ENCODE measurements around the gene VAMP5. TPM values are rescaled to one million over a fixed set of nuclear protein-coding genes. Genes with fewer than 3 reads are reported as not detected.

The VAMP5 gene
- total RNA-seq, 1 donor from 2014 or later, result 31.7 TPM

GRCh38 chr2:85579266-85579935 lies 4.8 kb upstream of the VAMP5 start:
- Mint-ChIP-seq H3K36me3 (ENCODE audit: low read depth) (peaks cover 20% of the 10 kb centered on the region), H3K9me3 (no peaks in the 10 kb centered on the region), H3K4me3 (peak overlapping the region; percentile 91), H3K4me1 (ENCODE audit: low read depth) (peaks cover 45% of the 10 kb centered on the region), H3K27ac (no peak overlapping the region), H3K27me3 (ENCODE audit: insufficient read depth) (no peaks in the 10 kb centered on the region)
- no peak for DNase-seq (ENCODE audit: low spot score)
- intact Hi-C loops (cut with micrococcal nuclease), result loop anchor here (2.0 kb wide), 1 partner anchor 15 kb away; the partner anchor contains the start of gene RNF181

GRCh38 chr2:85580206-85580605 lies 4.0 kb upstream of the VAMP5 start:
- peaks cover 52% of the 10 kb centered on the region for H3K4me1 Mint-ChIP-seq (ENCODE audit: low read depth)
- H3K9me3 Mint-ChIP-seq, result no peaks in the 10 kb centered on the region
- intact Hi-C loops (cut with micrococcal nuclease), result no loop called here
- H3K27me3 Mint-ChIP-seq (ENCODE audit: insufficient read depth), result no peaks in the 10 kb centered on the region
- peak overlapping the region; percentile 63 for H3K4me3 Mint-ChIP-seq
- H3K27ac Mint-ChIP-seq, result no peak overlapping the region
- H3K36me3 Mint-ChIP-seq (ENCODE audit: low read depth), result peaks cover 20% of the 10 kb centered on the region
- DNase-seq (ENCODE audit: low spot score), result no peak

DNA sequence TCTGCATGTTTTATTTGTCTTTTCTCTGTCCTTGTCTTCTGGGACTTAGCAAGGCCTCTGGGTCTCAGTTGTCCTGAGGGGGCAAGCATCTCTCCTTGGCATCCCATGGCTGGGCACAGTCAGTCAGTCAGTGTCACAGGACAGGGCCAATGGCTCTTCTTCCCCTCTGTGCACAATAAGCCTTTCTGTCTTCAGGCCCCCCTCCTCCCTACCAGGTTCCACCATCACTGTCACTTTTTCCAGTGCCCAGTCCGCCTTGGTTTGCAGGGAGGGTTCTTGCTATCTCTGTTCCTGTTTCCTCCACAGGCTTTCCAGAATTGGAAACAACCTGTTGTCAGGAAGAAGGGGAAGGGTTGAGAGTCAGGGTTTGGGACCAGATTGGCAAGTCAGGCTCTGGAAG lies 1.7 kb upstream of the VAMP5 start:
- Mint-ChIP-seq H3K4me1 (ENCODE audit: low read depth) (peaks cover 58% of the 10 kb centered on the region), H3K36me3 (ENCODE audit: low read depth) (peaks cover 22% of the 10 kb centered on the region), H3K27me3 (ENCODE audit: insufficient read depth) (no peaks in the 10 kb centered on the region), H3K4me3 (no peak overlapping the region), H3K9me3 (no peaks in the 10 kb centered on the region), H3K27ac (peak overlapping the region; percentile 31)
- intact Hi-C loops (cut with micrococcal nuclease), result no loop called here
- DNase-seq (ENCODE audit: low spot score), result no peak

DNA sequence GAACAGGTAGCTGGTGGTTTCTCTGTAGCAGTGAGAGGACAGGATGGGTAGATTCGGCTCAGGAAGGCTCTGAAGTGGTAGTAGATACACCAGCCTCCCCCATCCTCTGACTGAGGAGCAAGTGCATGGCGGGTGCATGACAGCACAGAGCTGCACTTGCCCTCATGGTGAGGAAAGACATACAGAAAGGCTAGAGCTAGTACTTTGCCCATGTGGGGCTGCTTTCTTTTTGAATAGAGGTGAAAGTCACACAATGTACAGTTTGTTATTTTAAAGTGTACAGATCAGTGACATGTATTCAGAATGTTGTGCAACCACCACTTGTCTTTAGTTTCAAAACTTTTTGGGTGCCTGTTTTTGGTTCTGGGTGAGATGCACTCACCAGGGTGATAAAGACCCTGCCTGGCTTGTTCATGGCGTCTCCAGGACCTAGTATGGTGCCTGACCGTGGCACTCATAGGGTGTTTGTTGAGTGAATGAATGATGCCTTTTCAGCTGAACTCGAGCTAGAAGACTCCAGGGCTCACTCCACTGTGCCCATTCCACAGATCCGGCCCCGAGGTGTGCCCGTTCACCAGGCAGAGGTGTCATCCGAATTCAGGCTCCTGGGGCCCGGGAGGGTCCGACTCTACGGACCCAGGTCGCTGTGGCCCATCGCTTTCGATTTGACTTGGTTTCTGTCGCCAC lies 421 bp upstream of the VAMP5 start:
- Mint-ChIP-seq H3K27ac (peak overlapping the region; percentile 90), H3K4me3 (peak overlapping the region; percentile 84), H3K36me3 (ENCODE audit: low read depth) (peaks cover 20% of the 10 kb centered on the region), H3K4me1 (ENCODE audit: low read depth) (peaks cover 55% of the 10 kb centered on the region), H3K9me3 (no peaks in the 10 kb centered on the region), H3K27me3 (ENCODE audit: insufficient read depth) (no peaks in the 10 kb centered on the region)
- intact Hi-C loops (cut with micrococcal nuclease), result loop anchor here (1.0 to 2.0 kb wide), 3 partner anchors 19 to 166 kb away; partner anchors contain the start of genes MAT2A, SH2D6 and TMEM150A
- no peak for DNase-seq (ENCODE audit: low spot score)

DNA sequence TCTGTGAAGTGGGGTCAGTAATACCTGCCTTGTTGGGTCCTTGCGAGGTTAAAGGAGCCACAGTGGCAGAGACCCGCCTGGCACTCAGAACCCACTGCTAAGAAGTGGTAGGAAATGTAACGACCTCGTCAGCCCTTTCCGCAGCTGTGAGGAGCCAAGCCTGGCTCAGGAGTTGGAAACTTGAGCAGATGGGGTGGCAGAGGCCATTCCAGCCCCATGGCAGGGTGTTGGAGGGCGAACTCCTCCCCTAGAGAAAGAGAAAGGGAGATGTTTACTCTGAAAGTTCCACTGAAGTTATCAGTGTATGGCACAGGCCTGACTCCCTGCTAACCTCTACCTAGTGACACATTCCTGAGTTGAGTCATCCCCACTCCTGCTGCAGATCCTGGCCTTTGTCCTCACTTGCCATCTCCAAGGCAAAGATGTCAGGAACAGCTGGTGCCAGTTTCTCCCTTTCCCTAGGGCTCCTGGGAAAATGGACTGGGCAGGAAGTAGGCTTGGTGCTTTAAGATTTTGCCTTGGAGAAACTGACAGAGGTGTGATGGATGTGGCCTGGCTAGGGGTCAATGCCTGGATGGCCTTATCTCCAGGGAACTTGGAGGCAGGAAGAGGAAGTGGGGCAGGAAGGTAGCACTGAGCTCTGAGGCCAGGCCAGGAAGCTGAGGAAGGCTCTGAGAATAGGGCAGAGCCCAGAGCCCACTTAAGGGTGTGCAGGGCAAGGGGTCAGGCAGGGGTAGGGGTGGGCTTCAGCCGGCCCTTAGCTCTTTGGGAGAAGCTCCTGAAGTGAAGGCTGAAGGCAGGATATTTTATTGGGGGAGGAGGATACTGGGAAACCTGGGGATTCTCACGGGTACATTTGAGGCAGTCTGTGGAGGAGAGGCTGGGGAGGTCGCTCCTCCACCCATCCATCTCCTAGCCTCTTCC lies 888 bp downstream of the VAMP5 start:
- H3K27ac Mint-ChIP-seq, result peak overlapping the region; percentile 94
- peaks cover 18% of the 10 kb centered on the region for H3K36me3 Mint-ChIP-seq (ENCODE audit: low read depth)
- intact Hi-C loops (cut with micrococcal nuclease), result loop anchor here (1.0 to 2.0 kb wide), 4 partner anchors 10 to 167 kb away; partner anchors contain the start of genes MAT2A, RNF181, SH2D6 and TMEM150A
- peak overlapping the region; percentile 88 for H3K4me3 Mint-ChIP-seq
- H3K9me3 Mint-ChIP-seq, result no peaks in the 10 kb centered on the region
- H3K4me1 Mint-ChIP-seq (ENCODE audit: low read depth), result peaks cover 43% of the 10 kb centered on the region
- no peak for DNase-seq (ENCODE audit: low spot score)
- H3K27me3 Mint-ChIP-seq (ENCODE audit: insufficient read depth), result no peaks in the 10 kb centered on the region

DNA sequence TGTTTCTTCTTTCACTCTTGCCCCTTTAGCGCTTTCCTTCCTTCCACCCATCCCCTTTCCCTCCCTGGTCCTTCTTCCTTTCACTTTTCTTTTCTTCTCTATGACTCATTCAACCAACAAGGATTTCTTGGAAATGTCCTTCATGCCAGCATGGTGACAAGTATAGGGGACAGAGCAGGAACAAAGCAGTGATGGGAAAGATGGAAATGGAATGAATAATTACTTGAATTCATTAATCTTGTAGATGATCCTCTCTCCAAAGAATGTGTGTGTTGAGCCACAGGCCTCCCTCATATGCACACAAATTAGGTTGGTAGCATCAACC lies 1.5 kb downstream of the VAMP5 start:
- no peaks in the 10 kb centered on the region for H3K9me3 Mint-ChIP-seq
- H3K4me1 Mint-ChIP-seq (ENCODE audit: low read depth), result peaks cover 40% of the 10 kb centered on the region
- intact Hi-C loops (cut with micrococcal nuclease), result loop anchor here (1.0 to 2.0 kb wide), 3 partner anchors 10 to 47 kb away; partner anchors contain the start of genes MAT2A, RNF181 and TMEM150A
- peak overlapping the region; percentile 94 for H3K27ac Mint-ChIP-seq
- no peak for DNase-seq (ENCODE audit: low spot score)
- no peaks in the 10 kb centered on the region for H3K27me3 Mint-ChIP-seq (ENCODE audit: insufficient read depth)
- peak overlapping the region; percentile 88 for H3K4me3 Mint-ChIP-seq
- H3K36me3 Mint-ChIP-seq (ENCODE audit: low read depth), result peaks cover 15% of the 10 kb centered on the region

- Mint-ChIP-seq H3K4me1 (ENCODE audit: low read depth) (peaks cover 39% of the 10 kb centered on the region), H3K4me3 (no peak overlapping the region), H3K9me3 (no peaks in the 10 kb centered on the region), H3K27me3 (ENCODE audit: insufficient read depth) (no peaks in the 10 kb centered on the region), H3K36me3 (ENCODE audit: low read depth) (peaks cover 4% of the 10 kb centered on the region), H3K27ac (no peak overlapping the region)
- DNase-seq (ENCODE audit: low spot score), result no peak
- intact Hi-C loops (cut with micrococcal nuclease), result no loop called here
Measured at GRCh38 chr2:85588236-85588635, 4.0 kb downstream of the VAMP5 start.

- Mint-ChIP-seq H3K4me3 (no peak overlapping the region), H3K9me3 (no peaks in the 10 kb centered on the region), H3K27ac (no peak overlapping the region), H3K27me3 (ENCODE audit: insufficient read depth) (no peaks in the 10 kb centered on the region), H3K36me3 (ENCODE audit: low read depth) (peaks cover 2% of the 10 kb centered on the region), H3K4me1 (ENCODE audit: low read depth) (peaks cover 35% of the 10 kb centered on the region)
- intact Hi-C loops (cut with micrococcal nuclease), result no loop called here
- DNase-seq (ENCODE audit: low spot score), result no peak
Measured at GRCh38 chr2:85588645-85589044, 4.4 kb downstream of the VAMP5 start.

- Mint-ChIP-seq H3K4me1 (ENCODE audit: low read depth) (peaks cover 34% of the 10 kb centered on the region), H3K9me3 (no peaks in the 10 kb centered on the region), H3K36me3 (ENCODE audit: low read depth) (peaks cover 3% of the 10 kb centered on the region), H3K4me3 (no peak overlapping the region), H3K27me3 (ENCODE audit: insufficient read depth) (no peaks in the 10 kb centered on the region), H3K27ac (no peak overlapping the region)
- DNase-seq (ENCODE audit: low spot score), result no peak
- intact Hi-C loops (cut with micrococcal nuclease), result no loop called here
Measured at GRCh38 chr2:85589181-85589580, 5.0 kb downstream of the VAMP5 start.

DNA sequence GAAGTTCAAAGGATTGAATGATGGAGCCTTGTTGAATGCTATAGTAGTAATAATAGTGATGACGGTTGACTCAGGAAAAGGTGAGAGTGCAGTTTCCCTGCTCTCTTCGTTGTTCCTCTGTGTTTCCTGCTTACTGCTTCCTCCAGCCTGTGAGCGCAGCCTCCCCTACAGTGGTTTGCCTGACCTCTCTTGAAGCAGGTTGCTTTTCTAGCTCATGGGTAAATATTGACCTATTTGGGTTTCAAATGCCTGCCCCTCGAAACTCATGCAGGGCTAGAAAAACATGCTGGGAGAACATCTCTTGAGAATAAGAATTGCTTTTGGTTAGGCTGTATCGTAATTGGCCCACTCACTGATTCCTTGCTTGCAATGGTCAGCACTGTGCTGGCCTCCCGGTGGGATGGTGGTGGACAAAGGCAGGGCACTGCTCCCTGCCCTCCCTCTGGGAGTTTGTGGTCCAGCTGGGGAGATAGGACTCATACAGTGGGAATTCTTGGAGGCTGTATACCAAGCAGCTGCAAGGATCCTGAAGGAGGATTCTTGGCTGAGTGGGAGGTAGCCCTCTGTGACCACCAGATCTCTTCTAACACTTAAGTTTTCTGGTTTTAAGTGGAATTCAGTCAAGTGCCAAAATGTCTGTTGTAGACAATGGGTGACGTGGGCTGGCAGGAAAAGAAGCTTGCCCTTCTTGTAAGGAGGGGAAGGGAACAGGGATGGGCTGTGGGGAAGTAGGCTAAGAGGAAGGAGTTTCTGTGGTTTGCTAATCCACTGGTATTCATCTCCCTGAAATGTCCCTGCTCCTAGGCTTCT lies 6.0 kb downstream of the VAMP5 start:
- peaks cover 5% of the 10 kb centered on the region for H3K36me3 Mint-ChIP-seq (ENCODE audit: low read depth)
- peaks cover 35% of the 10 kb centered on the region for H3K4me1 Mint-ChIP-seq (ENCODE audit: low read depth)
- H3K27ac Mint-ChIP-seq, result no peak overlapping the region
- H3K4me3 Mint-ChIP-seq, result no peak overlapping the region
- no peaks in the 10 kb centered on the region for H3K27me3 Mint-ChIP-seq (ENCODE audit: insufficient read depth)
- DNase-seq (ENCODE audit: low spot score), result no peak
- no peaks in the 10 kb centered on the region for H3K9me3 Mint-ChIP-seq
- intact Hi-C loops (cut with micrococcal nuclease), result no loop called here

DNA sequence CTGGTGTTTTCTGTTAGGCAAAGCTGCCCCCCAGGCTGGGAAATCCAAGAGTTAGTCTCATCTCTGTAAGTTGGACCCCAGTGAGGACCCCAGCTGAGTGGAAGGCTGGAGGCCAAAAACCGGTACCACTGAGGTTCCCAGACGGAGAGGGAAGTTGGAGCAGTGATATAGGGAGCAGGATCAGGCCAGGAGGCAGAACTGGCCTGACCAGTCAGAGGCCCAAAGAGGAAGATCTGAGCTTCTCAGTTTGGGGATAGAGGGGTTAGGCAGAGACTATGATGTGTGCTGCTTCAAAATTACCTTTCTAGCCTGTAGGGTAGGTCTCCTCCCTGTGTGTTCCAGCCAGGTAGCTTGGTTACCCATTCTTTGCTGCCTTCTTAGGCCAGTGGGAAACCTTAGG lies 6.7 kb downstream of the VAMP5 start:
- intact Hi-C loops (cut with micrococcal nuclease), result no loop called here
- no peak for DNase-seq (ENCODE audit: low spot score)
- H3K27ac Mint-ChIP-seq, result no peak overlapping the region
- H3K4me1 Mint-ChIP-seq (ENCODE audit: low read depth), result peaks cover 27% of the 10 kb centered on the region
- H3K9me3 Mint-ChIP-seq, result no peaks in the 10 kb centered on the region
- H3K27me3 Mint-ChIP-seq (ENCODE audit: insufficient read depth), result no peaks in the 10 kb centered on the region
- no peak overlapping the region for H3K4me3 Mint-ChIP-seq
- peaks cover 8% of the 10 kb centered on the region for H3K36me3 Mint-ChIP-seq (ENCODE audit: low read depth)

- no peak overlapping the region for H3K27ac Mint-ChIP-seq
- intact Hi-C loops (cut with micrococcal nuclease), result no loop called here
Measured at GRCh38 chr2:85591563-85591962, 7.3 kb downstream of the VAMP5 start.

More at GRCh38 chr2:85591563-85591962, 7.3 kb downstream of the VAMP5 start:
- H3K4me3 Mint-ChIP-seq, result no peak overlapping the region
- peaks cover 26% of the 10 kb centered on the region for H3K4me1 Mint-ChIP-seq (ENCODE audit: low read depth)
- peaks cover 9% of the 10 kb centered on the region for H3K36me3 Mint-ChIP-seq (ENCODE audit: low read depth)
- H3K9me3 Mint-ChIP-seq, result no peaks in the 10 kb centered on the region
- DNase-seq (ENCODE audit: low spot score), result no peak
- H3K27me3 Mint-ChIP-seq (ENCODE audit: insufficient read depth), result no peaks in the 10 kb centered on the region

Measured in activated T-helper 1 cell treated with anti-CD3 and anti-CD28 coated beads, Interleukin-12 subunit alpha, Interleukin-12 subunit beta, Interleukin-2, Interleukin-4 antibody, amounts not matched to agents 30 ng/mL and 10 ng/mL and 1 ng/mL, durations not matched to agents 14 hours and 24 hours and 36 hours (primary cell).